RWPE2 (cell line): ENCODE results near the gene HDAC4.

Source experiments
- ATAC-seq: fragments of 200-7000 bp; cut with Tn5 transposase; 3 replicates; pipeline ENCODE4 v1.9.1; 2021; ENCODE audit warnings: low read depth
- DNase-seq: peaks from one replicate; pipeline ENCODE4 v3.0.0-alpha.2; 2020; ENCODE audit warnings: low spot score
- H3K27ac ChIP-seq: fragments of 450-650 bp; 2 replicates; pipeline ENCODE4 v1.5.1; 2017; ENCODE audit warnings: mild to moderate bottlenecking; ENCODE audit not compliant: poor library complexity, severe bottlenecking
- H3K27me3 ChIP-seq: fragments of 250-450 bp; sonication (Bioruptor Pico); 2 replicates; pipeline ENCODE4 v1.5.1; 2021; ENCODE audit warnings: mild to moderate bottlenecking, moderate library complexity; ENCODE audit not compliant: insufficient read depth, poor library complexity, severe bottlenecking
- H3K36me3 ChIP-seq: fragments of 250-450 bp; sonication (Bioruptor Pico); 2 replicates; pipeline ENCODE4 v1.5.1; 2020; ENCODE audit warnings: low read depth, mild to moderate bottlenecking, moderate library complexity
- H3K4me1 ChIP-seq: fragments of 250-450 bp; sonication (Bioruptor Pico); 2 replicates; pipeline ENCODE4 v1.5.1; 2021; ENCODE audit warnings: mild to moderate bottlenecking, moderate library complexity; ENCODE audit not compliant: insufficient read depth, poor library complexity, severe bottlenecking
- H3K4me3 ChIP-seq: fragments of 250-450 bp; sonication (Bioruptor Pico); 2 replicates; pipeline ENCODE4 v1.5.1; 2021; ENCODE audit warnings: mild to moderate bottlenecking, moderate library complexity; ENCODE audit not compliant: severe bottlenecking
- H3K9me3 ChIP-seq: fragments of 250-450 bp; sonication (Bioruptor Pico); 2 replicates; pipeline ENCODE4 v1.5.1; 2021; ENCODE audit warnings: mild to moderate bottlenecking, moderate library complexity; ENCODE audit not compliant: severe bottlenecking
- TF ChIP-seq, protein P1 (sequence below): fragments of 450-650 bp; IDR thresholded peaks from one replicate; pipeline ENCODE4 v1.5.1; 2017; ENCODE audit warnings: mild to moderate bottlenecking, moderate library complexity; ENCODE audit not compliant: poor library complexity, severe bottlenecking

HDAC4 gene

DNA sequence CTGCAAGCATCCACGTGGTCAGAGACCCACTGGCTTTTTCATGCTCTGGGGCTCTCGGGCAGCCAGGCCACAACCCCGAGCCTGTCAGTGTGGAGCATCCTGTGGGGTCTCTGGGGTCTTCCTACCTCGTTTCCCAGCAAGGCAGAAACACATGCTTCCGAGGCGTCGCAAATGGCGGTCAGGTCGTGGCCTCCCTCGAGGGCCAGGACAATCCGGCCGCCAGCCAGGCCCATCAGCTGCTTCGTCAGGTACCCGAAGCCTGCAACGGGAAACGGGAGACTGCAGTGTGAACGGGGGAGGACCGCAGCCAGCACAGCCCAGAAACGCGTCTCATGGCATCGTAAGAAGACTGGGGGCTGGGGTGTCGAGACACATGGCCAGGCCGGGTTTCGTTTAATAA, 334.2 kb downstream of the HDAC4 start:
- DNase-seq (no peak), ATAC-seq (no peak)
- no peak overlapping the region for H3K27ac ChIP-seq
- H3K9me3 ChIP-seq = no peaks in the 10 kb centered on the region
- no peaks in the 10 kb centered on the region for H3K27me3 ChIP-seq
- TF ChIP-seq, protein P1, sequence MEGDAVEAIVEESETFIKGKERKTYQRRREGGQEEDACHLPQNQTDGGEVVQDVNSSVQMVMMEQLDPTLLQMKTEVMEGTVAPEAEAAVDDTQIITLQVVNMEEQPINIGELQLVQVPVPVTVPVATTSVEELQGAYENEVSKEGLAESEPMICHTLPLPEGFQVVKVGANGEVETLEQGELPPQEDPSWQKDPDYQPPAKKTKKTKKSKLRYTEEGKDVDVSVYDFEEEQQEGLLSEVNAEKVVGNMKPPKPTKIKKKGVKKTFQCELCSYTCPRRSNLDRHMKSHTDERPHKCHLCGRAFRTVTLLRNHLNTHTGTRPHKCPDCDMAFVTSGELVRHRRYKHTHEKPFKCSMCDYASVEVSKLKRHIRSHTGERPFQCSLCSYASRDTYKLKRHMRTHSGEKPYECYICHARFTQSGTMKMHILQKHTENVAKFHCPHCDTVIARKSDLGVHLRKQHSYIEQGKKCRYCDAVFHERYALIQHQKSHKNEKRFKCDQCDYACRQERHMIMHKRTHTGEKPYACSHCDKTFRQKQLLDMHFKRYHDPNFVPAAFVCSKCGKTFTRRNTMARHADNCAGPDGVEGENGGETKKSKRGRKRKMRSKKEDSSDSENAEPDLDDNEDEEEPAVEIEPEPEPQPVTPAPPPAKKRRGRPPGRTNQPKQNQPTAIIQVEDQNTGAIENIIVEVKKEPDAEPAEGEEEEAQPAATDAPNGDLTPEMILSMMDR = no peak
- H3K4me3 ChIP-seq = no peak overlapping the region
- H3K4me1 ChIP-seq = no peaks in the 10 kb centered on the region
- no peaks in the 10 kb centered on the region for H3K36me3 ChIP-seq

DNA sequence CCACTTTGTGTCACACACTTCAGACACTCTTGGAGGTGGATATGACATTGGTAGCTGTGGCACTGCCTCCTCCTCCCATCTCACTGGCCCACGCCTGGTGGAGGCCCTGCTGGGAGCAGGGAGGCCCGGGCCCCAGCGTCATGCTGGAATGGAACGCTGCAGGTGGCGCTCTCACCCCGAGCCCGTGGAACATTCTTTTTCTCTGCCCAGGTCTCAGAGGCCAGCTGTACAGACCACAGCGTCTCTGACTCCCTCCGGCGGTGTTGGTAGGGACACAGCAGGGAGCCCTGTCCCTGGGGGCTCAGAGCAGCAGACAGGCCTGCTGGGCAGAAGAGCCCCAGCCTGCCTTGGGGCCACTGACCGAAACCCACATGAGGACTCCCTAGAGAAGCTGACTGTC, 334.9 kb downstream of the HDAC4 start:
- H3K9me3 ChIP-seq = no peaks in the 10 kb centered on the region
- no peaks in the 10 kb centered on the region for H3K36me3 ChIP-seq
- DNase-seq = no peak
- H3K27me3 ChIP-seq = no peaks in the 10 kb centered on the region
- no peak for ATAC-seq
- H3K27ac ChIP-seq = no peak overlapping the region
- no peaks in the 10 kb centered on the region for H3K4me1 ChIP-seq
- H3K4me3 ChIP-seq = no peak overlapping the region
- TF ChIP-seq, protein P1 = no peak

DNA sequence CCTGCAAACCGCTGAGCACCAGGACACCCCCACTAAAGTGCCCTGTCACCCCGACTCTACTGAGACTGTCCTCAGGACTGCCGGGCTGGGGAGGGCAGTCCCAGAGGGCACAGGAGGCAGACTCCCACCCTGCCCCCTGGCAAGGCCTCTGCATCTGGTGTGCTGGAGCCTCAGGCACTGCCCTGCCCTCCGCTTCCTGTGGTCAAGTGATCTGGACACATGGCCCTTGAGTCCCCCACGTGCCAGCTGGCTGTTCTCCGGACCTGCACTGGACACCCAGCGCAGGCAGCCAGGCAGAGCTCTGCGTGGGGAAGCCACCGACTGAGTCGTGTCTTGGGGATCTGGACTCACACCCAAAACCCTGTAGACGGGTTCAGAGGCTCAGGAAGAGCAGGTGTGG, 335.3 kb downstream of the HDAC4 start:
- ATAC-seq = no peak
- Histone ChIP-seq H3K4me1 (no peaks in the 10 kb centered on the region), H3K9me3 (no peaks in the 10 kb centered on the region), H3K36me3 (no peaks in the 10 kb centered on the region), H3K4me3 (no peak overlapping the region), H3K27ac (no peak overlapping the region), H3K27me3 (no peaks in the 10 kb centered on the region)
- no peak for DNase-seq
- TF ChIP-seq, protein P1 = no peak

DNA sequence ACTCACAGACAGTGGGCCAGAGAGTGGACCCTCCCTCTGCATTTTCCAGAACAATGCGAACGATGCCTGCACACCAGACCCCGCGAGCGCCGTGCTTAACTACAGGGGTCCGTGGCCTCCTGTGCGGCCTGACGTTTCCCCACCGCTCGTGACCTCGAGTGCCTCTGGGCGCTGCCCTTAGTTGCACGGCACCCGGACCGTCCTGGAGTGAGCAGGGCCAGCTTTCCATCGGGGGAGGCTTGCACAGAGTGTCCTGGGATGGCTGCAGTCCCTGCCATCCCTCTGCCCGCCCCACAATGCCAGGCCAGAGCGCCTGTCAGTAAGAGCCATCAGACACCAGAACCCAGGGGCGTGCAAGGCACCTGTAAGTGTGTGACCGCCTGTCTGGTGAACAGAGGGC, 335.9 kb downstream of the HDAC4 start:
- no peaks in the 10 kb centered on the region for H3K27me3 ChIP-seq
- no peak overlapping the region for H3K27ac ChIP-seq
- DNase-seq (no peak), ATAC-seq (no peak)
- TF ChIP-seq, protein P1 = no peak
- H3K9me3 ChIP-seq = no peaks in the 10 kb centered on the region
- no peak overlapping the region for H3K4me3 ChIP-seq
- H3K36me3 ChIP-seq = no peaks in the 10 kb centered on the region
- no peaks in the 10 kb centered on the region for H3K4me1 ChIP-seq

DNA sequence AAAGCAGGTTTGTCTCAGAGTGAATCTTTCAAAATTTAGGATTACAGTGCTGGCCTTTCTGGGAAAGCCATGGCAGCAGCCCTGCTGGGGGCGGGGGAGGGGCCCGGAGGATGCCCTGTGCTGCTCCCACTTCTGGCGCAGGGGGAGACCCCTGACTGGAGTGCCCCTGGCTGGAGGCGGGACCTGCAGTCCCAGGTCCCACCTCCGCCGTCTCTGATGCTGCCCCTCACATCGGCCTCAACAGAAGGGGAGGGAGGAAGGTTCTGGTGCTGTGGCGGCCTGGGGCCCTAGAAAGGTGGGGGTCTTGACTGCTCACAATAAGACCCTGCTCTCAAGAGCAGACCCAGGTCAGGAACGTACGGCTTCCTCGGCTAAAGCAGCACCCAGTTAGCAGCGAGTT, 336.6 kb downstream of the HDAC4 start:
- Histone ChIP-seq H3K27ac (no peak overlapping the region), H3K4me3 (no peak overlapping the region), H3K9me3 (no peaks in the 10 kb centered on the region), H3K4me1 (no peaks in the 10 kb centered on the region), H3K27me3 (no peaks in the 10 kb centered on the region), H3K36me3 (no peaks in the 10 kb centered on the region)
- no peak for DNase-seq
- TF ChIP-seq, protein P1 = no peak
- no peak for ATAC-seq
